ENCODE data around the gene TIPRL. TPM values are rescaled to one million over a fixed set of nuclear protein-coding genes. Genes with fewer than 3 reads are reported as not detected.

TIPRL gene
- total and polyA plus RNA-seq, 2 of the 8 experiments (the other 6 are each of a cell fraction or from before 2014, with no cell fraction given): 8.1 to 27.4 TPM

- TF ChIP-seq USF2 (IDR thresholded peaks at IDR 0.05; ENCODE audit: low read length) (no peak), SAP30 (IDR thresholded peaks at IDR 0.05; ENCODE audit: insufficient read depth, insufficient replicate concordance, low read length) (no peak), JUN (IDR thresholded peaks at IDR 0.05; ENCODE audit: low read depth, low read length) (no peak), SP1 (IDR thresholded peaks at IDR 0.05; ENCODE audit: low read depth, low read length) (no peak)
Observed at GRCh38 chr1:168134132-168134531, 44.6 kb upstream of the TIPRL start (continued).
